ENCODE measurements around the gene GIPR. TPM values are rescaled to one million over a fixed set of nuclear protein-coding genes. Genes with fewer than 3 reads are reported as not detected.

The GIPR gene
- total RNA-seq, 1 donor from 2014 or later: 0.86 TPM

- no peak for TF ChIP-seq CTCF (conservative IDR thresholded peaks at IDR 0.05; ENCODE audit: low read depth, low read length)
- DNase-seq (ENCODE audit: low read depth): no peak
- H3K4me3 ChIP-seq (ENCODE audit: low read depth, low read length): peak overlapping the region; percentile 95
Observed at GRCh38 chr19:45729800-45730290, 61.8 kb downstream of the GIPR start.

GRCh38 chr19:45730368-45731288, 62.6 kb downstream of the GIPR start, which contains the start of gene FBXO46:
Gene FBXO46, minus strand, starts transcription at chr19:45730896. Its CDS starts 17,401 bp downstream, at chr19:45713495.
- peak; percentile 31 for TF ChIP-seq CTCF (conservative IDR thresholded peaks at IDR 0.05; ENCODE audit: low read depth, low read length)
- peak within 1 kb of the TSS; percentile 95 for H3K4me3 ChIP-seq (ENCODE audit: low read depth, low read length)
- DNase-seq (ENCODE audit: low read depth): peak; percentile 88

Other genes starting within 250 kb of the GIPR start
- gene ERCC1, start 244.3 kb upstream of the GIPR start, total RNA-seq: 66.6 and 71.6 TPM in 2 replicates
- 0.65 and 3.4 TPM in 2 replicates for gene FOSB, start 200.2 kb upstream of the GIPR start, total RNA-seq
- 6.9 and 9.7 TPM in 2 replicates for gene RTN2, start 171.2 kb upstream of the GIPR start, total RNA-seq
- gene PPM1N, start 169.8 kb upstream of the GIPR start, total RNA-seq: 0.17 TPM in 1 of 2 replicates, not detected in the other
- 106 and 146 TPM in 2 replicates for gene VASP, start 160.7 kb upstream of the GIPR start, total RNA-seq
- 10.1 and 12.6 TPM in 2 replicates for gene OPA3, start 83.4 kb upstream of the GIPR start, total RNA-seq
- gene GPR4, start 66.0 kb upstream of the GIPR start, total RNA-seq: not detected in 2 replicates
- 17.7 and 33.6 TPM in 2 replicates for gene EML2, start 28.8 kb upstream of the GIPR start, total RNA-seq
- 331 and 431 TPM in 2 replicates for gene SNRPD2, start 23.7 kb downstream of the GIPR start, total RNA-seq
- 19.3 and 25.2 TPM in 2 replicates for gene QPCTL, start 24.4 kb downstream of the GIPR start, total RNA-seq
- gene FBXO46, start 62.7 kb downstream of the GIPR start, total RNA-seq: 6.6 and 11.5 TPM in 2 replicates
- gene MEIOSIN, start 65.2 kb downstream of the GIPR start, total RNA-seq: not detected in 2 replicates
- 8.2 and 11.2 TPM in 2 replicates for gene SIX5, start 101.0 kb downstream of the GIPR start, total RNA-seq
- gene DMPK, start 114.3 kb downstream of the GIPR start, total RNA-seq: 10.9 and 21.0 TPM in 2 replicates
- gene DMWD, start 124.6 kb downstream of the GIPR start, total RNA-seq: 35.7 and 38.8 TPM in 2 replicates
- gene RSPH6A, start 147.1 kb downstream of the GIPR start, total RNA-seq: 0.07 TPM in 1 of 2 replicates, not detected in the other
- 22.9 and 26.0 TPM in 2 replicates for gene SYMPK, start 194.9 kb downstream of the GIPR start, total RNA-seq
- gene FOXA3, start 196.1 kb downstream of the GIPR start, total RNA-seq: 1.1 and 2.8 TPM in 2 replicates
- gene IRF2BP1, start 217.9 kb downstream of the GIPR start, total RNA-seq: 26.8 and 31.2 TPM in 2 replicates
- 1.3 and 2.0 TPM in 2 replicates for gene MYPOP, start 234.4 kb downstream of the GIPR start, total RNA-seq
- gene NANOS2, start 246.6 kb downstream of the GIPR start, total RNA-seq: not detected in 2 replicates